GM15510 (cell line): Measurements from ENCODE around the gene NME3.

Experiments
- POLR2A ChIP-seq: IDR thresholded peaks from 3 replicates; pipeline ENCODE4 v1.6.1; 2011; ENCODE audit warnings: borderline replicate concordance; ENCODE audit not compliant: insufficient read length; ENCODE audit errors: extremely low read depth

The NME3 gene

GRCh38 chr16:1800701-1801100 is 29.4 kb upstream of the NME3 start:
- TF ChIP-seq POLR2A: no peak

- TF ChIP-seq POLR2A: no peak
Observed at GRCh38 chr16:1794908-1795666, 23.7 kb upstream of the NME3 start.

- TF ChIP-seq POLR2A: no peak
Observed at GRCh38 chr16:1794221-1794871, 23.0 kb upstream of the NME3 start.

GRCh38 chr16:1793578-1794220 is 22.4 kb upstream of the NME3 start, which contains the start of gene IGFALS:
IGFALS (minus strand) TSS chr16:1793705; CDS start chr16:1793652, 53 bp downstream.
- no peak for TF ChIP-seq POLR2A

- TF ChIP-seq POLR2A: no peak
Observed at GRCh38 chr16:1792836-1793577, 21.7 kb upstream of the NME3 start.

- TF ChIP-seq POLR2A: no peak
Observed at GRCh38 chr16:1791943-1792812, 20.8 kb upstream of the NME3 start.

- TF ChIP-seq POLR2A: no peak
Observed at GRCh38 chr16:1791256-1791942, 20.1 kb upstream of the NME3 start.

- TF ChIP-seq POLR2A: no peak
Observed at GRCh38 chr16:1790611-1791255, 19.4 kb upstream of the NME3 start.

- no peak for TF ChIP-seq POLR2A
Observed at GRCh38 chr16:1790261-1790610, 18.9 kb upstream of the NME3 start.

- no peak for TF ChIP-seq POLR2A
Observed at GRCh38 chr16:1789643-1790045, 18.3 kb upstream of the NME3 start.

GRCh38 chr16:1788708-1789100 is 17.4 kb upstream of the NME3 start:
- TF ChIP-seq POLR2A: no peak

- no peak for TF ChIP-seq POLR2A
Observed at GRCh38 chr16:1788095-1788707, 16.9 kb upstream of the NME3 start.

GRCh38 chr16:1787322-1788094 is 16.2 kb upstream of the NME3 start:
- no peak for TF ChIP-seq POLR2A

GRCh38 chr16:1787056-1787321 is 15.6 kb upstream of the NME3 start:
- TF ChIP-seq POLR2A: no peak
